ENCODE results near the gene PRDM16. TPM values are rescaled to one million over a fixed set of nuclear protein-coding genes. Genes with fewer than 3 reads are reported as not detected.

The PRDM16 gene
- polyA plus RNA-seq, 3 donors = not detected

DNA sequence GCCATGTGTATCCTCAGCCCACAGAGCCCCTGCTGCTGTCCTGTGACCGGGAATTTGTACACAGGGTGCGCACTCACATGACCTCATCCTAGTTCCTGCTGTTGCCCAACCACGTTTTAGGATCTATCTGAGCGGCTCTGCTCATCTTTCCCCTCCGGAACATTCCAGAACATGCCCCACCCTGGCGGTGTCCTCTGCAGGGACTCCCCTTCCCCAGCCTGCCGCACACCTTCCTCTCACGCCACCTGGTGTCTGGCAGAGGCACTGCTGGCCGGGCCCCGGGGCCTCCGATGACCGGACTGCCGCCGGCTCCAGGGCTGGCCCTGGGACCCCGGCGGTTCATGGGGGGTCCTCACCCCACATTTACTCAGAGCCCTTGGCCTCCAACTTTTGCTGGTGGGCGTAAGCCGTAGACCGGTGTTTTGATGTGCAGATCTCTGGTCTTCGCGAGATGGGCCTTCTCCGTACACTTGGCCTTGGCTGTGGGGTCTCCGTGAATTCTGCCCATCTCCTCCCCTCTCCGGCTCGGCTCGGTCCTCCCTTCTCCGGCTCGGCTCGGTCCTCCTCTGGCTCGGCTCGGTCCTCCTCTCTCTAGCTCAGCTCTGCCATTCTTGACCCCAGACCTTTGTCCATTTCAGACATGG lies 414.9 kb downstream of the PRDM16 start:
- Histone ChIP-seq H3K9me3 (replicated peaks in 1 of 2; ENCODE audit: control insufficient read depth in 1 of 2, insufficient read depth in 1 of 2, low read length in 2 of 2) (peaks cover 0 to 3% of the 10 kb centered on the region in 2 donors), H4K20me1 (ENCODE audit: insufficient read depth, low read length) (no peaks in the 10 kb centered on the region), H3K9ac (ENCODE audit: insufficient read depth, low read length, poor library complexity, severe bottlenecking) (no peak overlapping the region), H3K4me1 (ENCODE audit: control insufficient read depth in 1 of 2, insufficient read depth in 2 of 2, low read length in 2 of 2) (no peaks in the 10 kb centered on the region), H3K4me2 (replicated peaks; ENCODE audit: extremely low read depth, low read length, poor library complexity, severe bottlenecking) (no peak overlapping the region), H2AFZ (ENCODE audit: insufficient read depth, low read depth, low read length, poor library complexity, severe bottlenecking) (no peak overlapping the region), H3K79me2 (ENCODE audit: insufficient read depth, low read length) (no peaks in the 10 kb centered on the region), H3K27ac (ENCODE audit: low read depth in 1 of 2, low read length in 2 of 2) (no peak overlapping the region), H3K36me3 (replicated peaks in 1 of 2; ENCODE audit: control insufficient read depth in 1 of 2, insufficient read depth in 2 of 2, low read length in 2 of 2) (no peaks in the 10 kb centered on the region), H3K27me3 (ENCODE audit: control insufficient read depth in 2 of 2, insufficient read depth in 2 of 2, low read length in 2 of 2) (no peaks in the 10 kb centered on the region), H3K4me3 (replicated peaks in 1 of 3; ENCODE audit: low read depth in 2 of 3, low read length in 3 of 3) (no peak overlapping the region)
- Mint-ChIP-seq H3K4me3 (no peak overlapping the region), H3K4me1 (no peaks in the 10 kb centered on the region), H3K27ac (no peak overlapping the region), H3K36me3 (no peaks in the 10 kb centered on the region), H3K9me3 (peaks cover 0 to 12% (median 4%) of the 10 kb centered on the region in 7 donors), H3K27me3 (ENCODE audit: low read depth in 3 of 3) (peaks cover 2 to 4% (median 3%) of the 10 kb centered on the region in 3 donors)
- TF ChIP-seq, protein P1, sequence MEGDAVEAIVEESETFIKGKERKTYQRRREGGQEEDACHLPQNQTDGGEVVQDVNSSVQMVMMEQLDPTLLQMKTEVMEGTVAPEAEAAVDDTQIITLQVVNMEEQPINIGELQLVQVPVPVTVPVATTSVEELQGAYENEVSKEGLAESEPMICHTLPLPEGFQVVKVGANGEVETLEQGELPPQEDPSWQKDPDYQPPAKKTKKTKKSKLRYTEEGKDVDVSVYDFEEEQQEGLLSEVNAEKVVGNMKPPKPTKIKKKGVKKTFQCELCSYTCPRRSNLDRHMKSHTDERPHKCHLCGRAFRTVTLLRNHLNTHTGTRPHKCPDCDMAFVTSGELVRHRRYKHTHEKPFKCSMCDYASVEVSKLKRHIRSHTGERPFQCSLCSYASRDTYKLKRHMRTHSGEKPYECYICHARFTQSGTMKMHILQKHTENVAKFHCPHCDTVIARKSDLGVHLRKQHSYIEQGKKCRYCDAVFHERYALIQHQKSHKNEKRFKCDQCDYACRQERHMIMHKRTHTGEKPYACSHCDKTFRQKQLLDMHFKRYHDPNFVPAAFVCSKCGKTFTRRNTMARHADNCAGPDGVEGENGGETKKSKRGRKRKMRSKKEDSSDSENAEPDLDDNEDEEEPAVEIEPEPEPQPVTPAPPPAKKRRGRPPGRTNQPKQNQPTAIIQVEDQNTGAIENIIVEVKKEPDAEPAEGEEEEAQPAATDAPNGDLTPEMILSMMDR (IDR thresholded peaks at IDR 0.05) = peak; percentile 87
- peak in 2 of 3 donors; percentile 7 to 27 for DNase-seq
- WGBS (ENCODE audit: insufficient coverage) = 57% methylated on average over 31 of the region's 31 CpGs
- intact Hi-C loops (cut with micrococcal nuclease) = loop anchor here in 1 of 2 donors (1.0 kb wide), 1 partner anchor 31 kb away; no protein-coding TSS in a partner anchor

DNA sequence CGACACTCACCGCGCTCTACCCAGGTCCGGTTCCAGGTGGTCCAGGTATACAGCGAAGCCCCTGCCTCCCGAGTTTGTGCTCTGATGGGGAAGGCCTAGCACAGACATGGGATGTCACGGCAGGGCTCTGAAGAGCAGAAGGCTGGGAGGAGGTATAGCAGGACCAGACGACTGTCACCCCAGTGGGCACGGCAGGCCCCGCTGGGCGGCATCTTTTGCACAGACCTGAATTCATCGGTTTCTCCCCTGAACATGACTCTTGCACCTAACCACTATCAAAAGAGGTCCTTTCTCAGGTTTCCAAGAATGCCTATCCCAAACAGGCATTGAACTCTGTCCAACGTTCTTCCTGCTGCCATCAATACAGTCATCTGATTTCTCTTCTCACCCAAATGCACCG lies 416.0 kb downstream of the PRDM16 start:
- Histone ChIP-seq H3K9ac (ENCODE audit: insufficient read depth, low read length, poor library complexity, severe bottlenecking) (no peak overlapping the region), H3K9me3 (replicated peaks in 1 of 2; ENCODE audit: control insufficient read depth in 1 of 2, insufficient read depth in 1 of 2, low read length in 2 of 2) (peaks cover 0 to 5% of the 10 kb centered on the region in 2 donors), H2AFZ (ENCODE audit: insufficient read depth, low read depth, low read length, poor library complexity, severe bottlenecking) (no peak overlapping the region), H4K20me1 (ENCODE audit: insufficient read depth, low read length) (no peaks in the 10 kb centered on the region), H3K27ac (ENCODE audit: low read depth in 1 of 2, low read length in 2 of 2) (no peak overlapping the region), H3K27me3 (ENCODE audit: control insufficient read depth in 2 of 2, insufficient read depth in 2 of 2, low read length in 2 of 2) (no peaks in the 10 kb centered on the region), H3K79me2 (ENCODE audit: insufficient read depth, low read length) (no peaks in the 10 kb centered on the region), H3K4me3 (replicated peaks in 1 of 3; ENCODE audit: low read depth in 2 of 3, low read length in 3 of 3) (no peak overlapping the region), H3K4me2 (replicated peaks; ENCODE audit: extremely low read depth, low read length, poor library complexity, severe bottlenecking) (no peak overlapping the region), H3K4me1 (ENCODE audit: control insufficient read depth in 1 of 2, insufficient read depth in 2 of 2, low read length in 2 of 2) (no peaks in the 10 kb centered on the region), H3K36me3 (replicated peaks in 1 of 2; ENCODE audit: control insufficient read depth in 1 of 2, insufficient read depth in 2 of 2, low read length in 2 of 2) (no peaks in the 10 kb centered on the region)
- Mint-ChIP-seq H3K4me3 (no peak overlapping the region), H3K4me1 (no peaks in the 10 kb centered on the region), H3K36me3 (no peaks in the 10 kb centered on the region), H3K27ac (no peak overlapping the region), H3K9me3 (peaks cover 0 to 15% (median 6%) of the 10 kb centered on the region in 7 donors), H3K27me3 (ENCODE audit: low read depth in 3 of 3) (peaks cover 2 to 4% (median 3%) of the 10 kb centered on the region in 3 donors)
- DNase-seq = no peak
- intact Hi-C loops (cut with micrococcal nuclease) = no loop called here
- TF ChIP-seq, protein P1 (IDR thresholded peaks at IDR 0.05) = no peak
- 92% methylated on average over 11 of the region's 14 CpGs for WGBS (ENCODE audit: insufficient coverage)

Other genes with a start within 250 kb of the PRDM16 start
- not detected for gene ACTRT2, start 47.7 kb upstream of the PRDM16 start, polyA plus RNA-seq

Data from CD14-positive monocyte (primary cell).